Ovary (tissue), 3 donors: ENCODE results near the gene SLC37A4.
"Not testable (repeated sequence)": the region's sequence is repeated elsewhere in the genome, so short reads cannot be mapped to it uniquely, and the experiment has no call there.

ENCODE experiments used
- EP300 ChIP-seq: sonication (generic); formaldehyde crosslinking; IDR thresholded peaks from one replicate; pipeline ENCODE4 v1.6.1; 2017; ENCODE audit warnings: antibody characterized with exemption
- TF ChIP-seq, protein P1 (sequence below), 3 donors: fragments of 450-650 bp in 2 of 3; fragments of 200-600 bp in 1 of 3; IDR thresholded peaks; one replicate each; pipeline versions ENCODE4 v1.5.1 to v1.8.0; 2016 to 2022; ENCODE audit warnings: antibody characterized with exemption in 3 of 3, mild to moderate bottlenecking in 1 of 3
- donor health status: DM: no; HTN: no; CAD: no.

DNA sequence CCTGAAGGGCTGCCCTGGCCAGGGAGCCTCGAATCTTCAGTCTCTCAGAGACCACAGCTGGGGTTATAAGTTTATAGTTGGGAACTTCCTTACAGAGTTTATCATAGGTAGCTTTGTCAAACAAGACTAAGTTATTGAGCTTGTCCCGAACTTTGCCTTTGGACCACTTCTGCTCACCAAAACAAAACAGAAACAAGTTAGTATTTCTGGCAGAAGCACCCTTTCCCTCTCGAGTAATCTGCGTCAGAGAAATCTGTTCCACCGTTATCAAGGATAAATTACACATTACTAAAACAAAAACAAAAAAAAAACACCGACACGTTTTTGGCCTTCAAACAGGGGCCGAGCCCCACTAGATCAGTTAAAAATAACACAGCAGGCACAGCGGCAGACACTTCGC, 13.3 kb downstream of the SLC37A4 start:
- TF ChIP-seq, protein P1, sequence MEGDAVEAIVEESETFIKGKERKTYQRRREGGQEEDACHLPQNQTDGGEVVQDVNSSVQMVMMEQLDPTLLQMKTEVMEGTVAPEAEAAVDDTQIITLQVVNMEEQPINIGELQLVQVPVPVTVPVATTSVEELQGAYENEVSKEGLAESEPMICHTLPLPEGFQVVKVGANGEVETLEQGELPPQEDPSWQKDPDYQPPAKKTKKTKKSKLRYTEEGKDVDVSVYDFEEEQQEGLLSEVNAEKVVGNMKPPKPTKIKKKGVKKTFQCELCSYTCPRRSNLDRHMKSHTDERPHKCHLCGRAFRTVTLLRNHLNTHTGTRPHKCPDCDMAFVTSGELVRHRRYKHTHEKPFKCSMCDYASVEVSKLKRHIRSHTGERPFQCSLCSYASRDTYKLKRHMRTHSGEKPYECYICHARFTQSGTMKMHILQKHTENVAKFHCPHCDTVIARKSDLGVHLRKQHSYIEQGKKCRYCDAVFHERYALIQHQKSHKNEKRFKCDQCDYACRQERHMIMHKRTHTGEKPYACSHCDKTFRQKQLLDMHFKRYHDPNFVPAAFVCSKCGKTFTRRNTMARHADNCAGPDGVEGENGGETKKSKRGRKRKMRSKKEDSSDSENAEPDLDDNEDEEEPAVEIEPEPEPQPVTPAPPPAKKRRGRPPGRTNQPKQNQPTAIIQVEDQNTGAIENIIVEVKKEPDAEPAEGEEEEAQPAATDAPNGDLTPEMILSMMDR (IDR thresholded peaks at IDR 0.05): not testable (repeated sequence)
- not testable (repeated sequence) for TF ChIP-seq EP300
